ENCODE measurements around the gene CLASP1. TPM values are rescaled to one million over a fixed set of nuclear protein-coding genes. Genes with fewer than 3 reads are reported as not detected.

CLASP1 gene
- total RNA-seq, 4 donors from 2014 or later = 43.0 to 53.9 (median 51.3) TPM

- TF ChIP-seq CTCF (IDR thresholded peaks at IDR 0.05) = no peak
- no peak for TF ChIP-seq POLR2AphosphoS5 (IDR thresholded peaks at IDR 0.05)
- TF ChIP-seq POLR2A (IDR thresholded peaks at IDR 0.05) = no peak
- no peak for TF ChIP-seq EP300 (IDR thresholded peaks at IDR 0.05; ENCODE audit: low read depth)
- no peak overlapping the region for H3K27ac ChIP-seq
- in situ Hi-C loops (cut with MboI; ENCODE audit: low pct_ligation_motif_present in 1 of 4, low pct_unique_long_range_greater_than_20kb in 1 of 4, low sequenced_read_pairs in 3 of 4) (no loop called here), intact Hi-C loops (cut with DNase I; ENCODE audit: low total_unique reads) (no loop called here)
- DNase-seq = no peak
- H3K36me3 ChIP-seq = no peaks in the 10 kb centered on the region
- H3K4me3 ChIP-seq = no peak overlapping the region
- H3K4me1 ChIP-seq = no peaks in the 10 kb centered on the region
- no peaks in the 10 kb centered on the region for H3K9me3 ChIP-seq
- H3K27me3 ChIP-seq = no peaks in the 10 kb centered on the region
- WGBS, 2 donors (ENCODE audit: low coverage in 1 of 2) = 77 to 79% methylated on average over 3 of the region's 3 CpGs
Observed at GRCh38 chr2:121665504-121665903, 16.2 kb upstream of the CLASP1 start.

- in situ Hi-C loops (cut with MboI; ENCODE audit: low pct_ligation_motif_present in 1 of 4, low pct_unique_long_range_greater_than_20kb in 1 of 4, low sequenced_read_pairs in 3 of 4) (no loop called here), intact Hi-C loops (cut with DNase I; ENCODE audit: low total_unique reads) (no loop called here)
Observed at GRCh38 chr2:121664713-121665112, 15.5 kb upstream of the CLASP1 start.

GRCh38 chr2:121664086-121664485 lies 14.8 kb upstream of the CLASP1 start:
- Histone ChIP-seq H3K9me3 (no peaks in the 10 kb centered on the region), H3K27ac (no peak overlapping the region), H3K4me3 (no peak overlapping the region), H3K36me3 (no peaks in the 10 kb centered on the region), H3K4me1 (no peaks in the 10 kb centered on the region), H3K27me3 (no peaks in the 10 kb centered on the region)
- intact Hi-C loops (cut with DNase I; ENCODE audit: low total_unique reads) = no loop called here
- 90 to 92% methylated on average over 4 of the region's 4 CpGs for WGBS, 2 donors (ENCODE audit: low coverage in 1 of 2)
- TF ChIP-seq CTCF (IDR thresholded peaks at IDR 0.05) (no peak), EP300 (IDR thresholded peaks at IDR 0.05; ENCODE audit: low read depth) (no peak), POLR2A (IDR thresholded peaks at IDR 0.05) (no peak), POLR2AphosphoS5 (IDR thresholded peaks at IDR 0.05) (no peak)
- in situ Hi-C loops (cut with MboI; ENCODE audit: low pct_ligation_motif_present in 1 of 4, low pct_unique_long_range_greater_than_20kb in 1 of 4, low sequenced_read_pairs in 3 of 4) = no loop called here
- no peak for DNase-seq

More at GRCh38 chr2:121664713-121665112, 15.5 kb upstream of the CLASP1 start:
- no peaks in the 10 kb centered on the region for H3K36me3 ChIP-seq
- no peaks in the 10 kb centered on the region for H3K9me3 ChIP-seq
- no peak overlapping the region for H3K27ac ChIP-seq
- no peaks in the 10 kb centered on the region for H3K4me1 ChIP-seq
- no peak for TF ChIP-seq POLR2AphosphoS5 (IDR thresholded peaks at IDR 0.05)
- WGBS, 2 donors (ENCODE audit: low coverage in 1 of 2) = 90 to 91% methylated on average over 3 to 4 of the region's 4 CpGs
- H3K27me3 ChIP-seq = no peaks in the 10 kb centered on the region
- H3K4me3 ChIP-seq = no peak overlapping the region
- DNase-seq = no peak

GRCh38 chr2:121663434-121663833 lies 14.2 kb upstream of the CLASP1 start:
- TF ChIP-seq POLR2AphosphoS5 (IDR thresholded peaks at IDR 0.05) = no peak
- Histone ChIP-seq H3K27me3 (no peaks in the 10 kb centered on the region), H3K9me3 (no peaks in the 10 kb centered on the region), H3K4me1 (no peaks in the 10 kb centered on the region), H3K27ac (no peak overlapping the region), H3K36me3 (no peaks in the 10 kb centered on the region), H3K4me3 (no peak overlapping the region)
- intact Hi-C loops (cut with DNase I; ENCODE audit: low total_unique reads) = no loop called here
- in situ Hi-C loops (cut with MboI; ENCODE audit: low pct_ligation_motif_present in 1 of 4, low pct_unique_long_range_greater_than_20kb in 1 of 4, low sequenced_read_pairs in 3 of 4) = no loop called here
- DNase-seq = no peak
- WGBS, 2 donors (ENCODE audit: low coverage in 1 of 2) = 67 to 72% methylated on average over 3 of the region's 3 CpGs

- no peak overlapping the region for H3K27ac ChIP-seq
- no peak overlapping the region for H3K4me3 ChIP-seq
- H3K36me3 ChIP-seq = no peaks in the 10 kb centered on the region
- WGBS, 2 donors (ENCODE audit: low coverage in 1 of 2) = 88 to 98% methylated on average over 2 of the region's 2 CpGs
- TF ChIP-seq EP300 (IDR thresholded peaks at IDR 0.05; ENCODE audit: low read depth) = no peak
- TF ChIP-seq POLR2AphosphoS5 (IDR thresholded peaks at IDR 0.05) = no peak
- TF ChIP-seq POLR2A (IDR thresholded peaks at IDR 0.05) = no peak
- TF ChIP-seq CTCF (IDR thresholded peaks at IDR 0.05) = no peak
- DNase-seq = no peak
- H3K9me3 ChIP-seq = no peaks in the 10 kb centered on the region
- in situ Hi-C loops (cut with MboI; ENCODE audit: low pct_ligation_motif_present in 1 of 4, low pct_unique_long_range_greater_than_20kb in 1 of 4, low sequenced_read_pairs in 3 of 4) = no loop called here
- intact Hi-C loops (cut with DNase I; ENCODE audit: low total_unique reads) = no loop called here
- H3K4me1 ChIP-seq = no peaks in the 10 kb centered on the region
- no peaks in the 10 kb centered on the region for H3K27me3 ChIP-seq
Observed at GRCh38 chr2:121662656-121663055, 13.4 kb upstream of the CLASP1 start.
